IPS-18c (cell line): Measurements from ENCODE around the gene SCML1.
A peak's percentile ranks its signal among the peaks of the same experiment; 100 is the strongest.

ENCODE experiments used
- H3K4me3 ChIP-seq: 2 replicates; pipeline ENCODE4 v1.7.0; 2013; ENCODE audit warnings: low read depth, mild to moderate bottlenecking, low read length, moderate library complexity; ENCODE audit not compliant: insufficient read depth
- H3K9me3 ChIP-seq: one replicate; pipeline ENCODE4 v1.6.1; 2013; ENCODE audit warnings: mild to moderate bottlenecking, low read length, moderate library complexity; ENCODE audit not compliant: control insufficient read depth, insufficient read depth

The SCML1 gene

DNA sequence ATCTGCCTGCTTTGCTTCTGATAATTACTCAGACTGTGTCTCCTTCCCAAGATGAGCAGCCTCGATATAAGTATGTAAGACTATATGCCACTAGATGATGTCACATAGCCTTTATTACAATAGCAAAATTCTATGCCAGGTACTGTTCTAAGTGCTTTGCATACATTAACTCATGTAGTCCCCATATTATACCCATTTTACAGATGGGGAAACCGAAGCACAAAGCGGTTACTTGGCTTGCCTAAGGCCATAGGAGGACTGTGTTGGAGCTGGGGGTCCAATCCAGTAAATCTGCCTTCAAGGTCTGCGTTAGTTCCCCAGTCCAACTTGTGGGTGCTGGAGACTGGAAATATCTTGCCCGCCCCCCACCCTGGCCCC is 826 bp upstream of the SCML1 start:
- Histone ChIP-seq H3K4me3 (peak overlapping the region; percentile 31; the same call in 1 of the 2 replicates), H3K9me3 (no peaks in the 10 kb centered on the region)

DNA sequence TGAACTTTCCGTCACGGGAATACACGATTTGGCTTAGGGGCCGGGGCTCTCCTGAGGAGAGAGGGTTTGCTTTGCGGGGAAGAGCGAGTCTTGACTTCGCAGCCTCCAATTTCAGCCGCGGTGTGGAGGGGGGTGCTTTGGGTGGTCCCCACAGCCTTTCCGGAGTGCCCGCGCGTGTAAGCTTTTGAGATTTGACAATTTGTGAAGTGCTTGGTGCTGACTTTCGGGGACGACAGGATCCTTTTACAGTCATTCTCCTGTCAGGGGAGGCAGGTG is 355 bp downstream of the SCML1 start:
- H3K4me3 ChIP-seq, result peak overlapping the region; percentile 54

DNA sequence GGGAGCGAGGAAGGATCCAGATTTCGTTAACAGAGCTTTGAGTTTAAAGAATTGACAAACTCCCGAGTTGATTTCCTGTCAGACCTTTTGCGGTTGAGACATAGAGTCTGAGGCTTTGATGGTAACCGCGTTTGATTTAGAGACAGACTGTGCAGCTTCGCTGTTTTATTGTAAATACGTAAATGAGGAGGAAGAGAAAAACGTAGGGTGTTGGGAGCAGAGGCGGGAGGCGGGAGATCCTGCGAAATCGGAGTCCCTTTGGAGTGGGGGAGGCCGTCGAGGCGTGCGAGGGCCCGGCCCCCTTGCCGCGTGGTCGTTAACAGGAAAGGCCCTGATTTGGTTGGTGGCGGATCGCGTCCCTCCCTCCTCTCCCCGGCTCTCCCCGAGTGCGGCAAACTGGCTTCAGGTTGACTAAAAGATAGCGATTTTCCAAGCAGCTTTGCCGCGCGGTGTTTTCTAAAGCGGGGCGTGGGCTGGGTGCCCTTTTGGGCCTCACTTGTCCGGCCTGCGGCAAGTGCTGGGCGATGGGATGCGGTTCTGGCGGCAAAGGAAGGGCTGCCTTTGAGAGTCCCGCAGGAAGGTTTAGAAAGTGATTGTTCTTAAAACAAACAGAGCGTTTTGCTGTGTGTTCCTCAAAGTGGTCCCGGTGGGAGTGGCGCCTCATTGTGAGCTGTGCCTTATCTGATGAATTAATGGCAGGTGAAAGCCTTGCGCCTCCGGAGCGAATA is 857 bp downstream of the SCML1 start:
- no peaks in the 10 kb centered on the region for H3K9me3 ChIP-seq
- H3K4me3 ChIP-seq, result peak overlapping the region; percentile 54

More for the DNA sequence above, 355 bp downstream of the SCML1 start:
- no peaks in the 10 kb centered on the region for H3K9me3 ChIP-seq

- H3K4me3 ChIP-seq, result no peak overlapping the region; the same call in 1 of the 2 replicates
- no peaks in the 10 kb centered on the region for H3K9me3 ChIP-seq
These were observed 1.6 kb downstream of the SCML1 start for GRCh38 chrX:17738737-17739535.

DNA sequence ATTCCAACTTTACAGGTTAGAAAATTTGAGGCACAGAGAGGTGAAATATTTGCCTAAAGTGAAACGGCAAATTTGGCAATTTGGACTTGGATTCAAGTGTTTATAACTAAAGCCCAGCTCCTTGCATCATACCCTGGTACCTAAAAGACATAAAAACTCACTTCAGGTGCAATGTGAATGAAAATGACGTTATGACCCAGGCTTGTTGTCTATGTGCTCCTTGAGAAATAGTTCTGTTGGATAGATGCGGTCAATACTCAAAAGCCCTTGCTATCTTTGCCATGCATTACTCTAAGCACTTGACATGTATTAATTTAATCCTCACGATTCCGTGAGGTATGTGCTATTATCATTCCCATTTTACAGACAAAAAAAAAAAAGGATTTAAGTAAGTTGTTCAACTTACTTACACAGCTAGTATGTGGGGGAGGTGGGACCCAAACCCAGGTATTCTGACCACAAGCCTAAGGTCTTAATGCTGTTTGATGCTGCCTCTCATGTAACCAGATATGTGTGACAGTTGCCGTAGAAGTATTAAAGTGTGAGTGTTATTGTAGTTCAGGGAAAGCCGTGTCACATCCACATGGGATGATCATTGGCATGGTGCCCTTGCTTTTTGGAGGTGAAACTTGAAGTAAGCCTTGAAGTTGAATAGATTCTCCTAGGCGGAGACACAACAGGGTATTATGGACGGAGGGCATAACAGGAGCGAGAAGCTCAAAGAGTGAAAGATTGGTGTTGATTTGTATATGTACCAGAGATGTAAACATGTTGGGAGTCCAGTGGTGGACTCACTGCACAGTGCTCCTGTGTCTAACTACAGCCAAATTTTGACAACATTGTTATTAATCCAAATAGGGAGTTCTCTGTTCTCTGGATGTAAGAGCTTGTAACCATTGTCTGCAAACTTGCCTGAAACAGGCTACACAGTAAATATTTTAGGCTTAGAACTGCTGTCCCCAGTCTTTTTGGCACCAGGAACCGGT is 3.1 kb downstream of the SCML1 start:
- Histone ChIP-seq H3K4me3 (no peak overlapping the region), H3K9me3 (no peaks in the 10 kb centered on the region)

GRCh38 chrX:17741123-17741511 is 3.8 kb downstream of the SCML1 start:
- Histone ChIP-seq H3K4me3 (no peak overlapping the region), H3K9me3 (no peaks in the 10 kb centered on the region)

DNA sequence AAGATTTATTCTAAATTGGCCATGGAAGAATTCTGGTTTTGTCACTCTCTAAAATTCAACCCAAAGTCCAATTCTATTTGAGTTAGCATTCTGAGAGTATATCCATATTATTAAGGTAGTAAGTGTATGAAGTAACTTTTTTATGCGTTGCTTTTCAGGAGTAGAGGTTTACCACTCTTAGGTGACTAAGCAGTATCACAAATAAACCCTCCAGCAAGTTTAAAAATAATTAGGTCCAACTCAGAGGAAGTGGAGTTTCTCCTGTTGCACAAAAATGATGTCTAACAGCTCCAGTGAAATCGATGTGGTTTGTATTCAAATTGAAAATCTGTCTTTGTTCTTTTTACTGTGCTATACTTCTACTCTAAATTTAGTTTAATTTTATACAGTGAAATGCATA is 6.6 kb downstream of the SCML1 start:
- H3K4me3 ChIP-seq, result no peak overlapping the region
- H3K9me3 ChIP-seq, result no peaks in the 10 kb centered on the region

DNA sequence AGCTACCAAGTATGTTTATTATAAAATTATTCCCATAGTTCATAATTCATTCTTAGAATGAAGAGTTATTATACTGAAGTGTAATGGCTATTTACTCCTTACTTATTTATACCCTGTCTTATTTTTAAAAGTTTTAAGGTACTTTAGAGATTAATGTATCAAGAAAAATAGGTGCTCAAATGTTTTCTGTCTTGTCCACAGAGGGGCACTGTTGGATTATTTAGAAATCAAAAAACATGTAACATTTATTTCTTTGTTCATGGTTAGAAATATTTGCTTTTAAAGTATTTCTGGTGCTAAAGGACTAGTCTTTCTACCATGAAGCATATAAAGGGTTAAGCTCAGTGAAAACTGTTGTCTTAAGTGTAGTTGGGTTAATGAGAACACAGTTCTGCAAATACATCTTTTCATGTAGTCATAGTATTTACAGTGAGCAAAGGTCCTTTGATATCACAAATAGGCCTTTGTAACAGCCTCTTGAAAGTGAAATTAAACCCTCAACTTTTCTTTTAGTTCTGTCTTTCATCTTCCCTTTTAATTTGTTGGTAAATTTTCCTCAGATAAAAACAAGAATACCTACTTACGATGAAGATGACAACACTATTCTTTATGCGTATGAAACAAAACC is 7.7 kb downstream of the SCML1 start:
- Histone ChIP-seq H3K4me3 (no peak overlapping the region), H3K9me3 (no peaks in the 10 kb centered on the region)

- H3K9me3 ChIP-seq, result no peaks in the 10 kb centered on the region
These were observed 10.4 kb downstream of the SCML1 start for GRCh38 chrX:17747692-17748091.

DNA sequence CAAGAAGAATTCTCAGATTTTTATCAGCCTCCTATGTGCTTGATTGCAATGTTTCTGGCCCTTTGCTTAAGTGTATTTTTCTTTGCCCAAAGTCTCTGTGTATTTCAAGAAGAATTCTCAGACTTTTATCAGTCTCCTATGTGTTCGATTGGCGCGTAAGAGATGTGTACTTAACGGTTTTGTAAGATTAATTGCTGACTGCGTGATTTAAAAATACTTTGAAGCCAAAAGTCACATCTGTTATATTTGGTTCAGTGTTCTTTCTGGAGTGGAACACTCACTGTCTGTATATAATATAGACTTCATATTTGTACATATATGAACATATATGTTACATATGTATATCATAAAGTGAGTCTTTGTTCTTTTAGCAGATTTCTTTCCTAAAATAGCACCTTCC is 11.4 kb downstream of the SCML1 start:
- Histone ChIP-seq H3K9me3 (no peaks in the 10 kb centered on the region), H3K4me3 (no peak overlapping the region)

More at GRCh38 chrX:17747692-17748091, 10.4 kb downstream of the SCML1 start:
- no peak overlapping the region for H3K4me3 ChIP-seq

- no peak overlapping the region for H3K4me3 ChIP-seq
- no peaks in the 10 kb centered on the region for H3K9me3 ChIP-seq
These were observed 13.1 kb downstream of the SCML1 start for GRCh38 chrX:17750436-17750835.

DNA sequence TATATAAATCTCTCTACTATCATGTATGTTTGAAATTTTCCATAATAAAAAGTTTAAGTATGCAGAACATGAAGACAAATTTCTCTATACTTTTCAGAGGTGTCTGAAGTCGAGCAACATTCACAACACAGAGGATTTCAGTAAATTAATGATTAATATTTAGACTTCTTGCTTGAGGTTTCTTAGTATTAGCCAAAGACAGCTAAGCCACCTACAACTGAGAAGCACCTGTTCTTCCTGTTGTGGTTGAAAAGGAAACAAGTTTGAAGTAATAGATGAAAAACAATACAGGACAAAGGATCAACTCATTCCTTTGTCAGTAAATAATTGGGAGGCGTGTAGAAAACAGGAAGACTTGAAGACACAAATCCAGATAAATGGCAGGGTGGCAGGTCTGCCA is 21.1 kb downstream of the SCML1 start:
- no peaks in the 10 kb centered on the region for H3K9me3 ChIP-seq
- H3K4me3 ChIP-seq, result no peak overlapping the region

GRCh38 chrX:17759990-17760389 is 22.7 kb downstream of the SCML1 start:
- Histone ChIP-seq H3K9me3 (no peaks in the 10 kb centered on the region), H3K4me3 (no peak overlapping the region)

- no peak overlapping the region for H3K4me3 ChIP-seq
- H3K9me3 ChIP-seq, result no peaks in the 10 kb centered on the region
These were observed 30.4 kb downstream of the SCML1 start for GRCh38 chrX:17767734-17768133.

DNA sequence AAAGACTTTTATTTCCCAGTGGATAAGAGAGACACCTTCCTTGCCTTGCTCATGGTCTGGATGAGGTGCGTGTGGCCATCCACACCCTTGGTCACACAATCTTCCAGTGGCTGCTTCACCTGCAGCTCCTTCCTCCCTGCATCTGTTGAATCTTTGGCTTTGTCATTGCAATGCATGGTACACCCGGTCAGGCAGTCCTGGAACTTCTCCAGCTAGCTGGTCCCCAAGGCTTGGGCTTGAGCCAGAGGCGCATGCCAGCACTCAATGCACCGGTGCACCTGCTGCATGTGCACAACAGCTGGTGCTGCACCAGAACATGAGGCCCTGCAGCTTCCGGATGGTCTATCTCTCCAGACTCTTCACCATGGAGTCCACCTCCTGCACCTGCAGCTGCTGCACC is 31.7 kb downstream of the SCML1 start:
- H3K4me3 ChIP-seq, result no peak overlapping the region
- H3K9me3 ChIP-seq, result no peaks in the 10 kb centered on the region

- H3K4me3 ChIP-seq, result no peak overlapping the region
- H3K9me3 ChIP-seq, result no peaks in the 10 kb centered on the region
These were observed 32.5 kb downstream of the SCML1 start for GRCh38 chrX:17769701-17770269.
